ENCODE data around the gene DNAJB7. TPM values are rescaled to one million over a fixed set of nuclear protein-coding genes. Genes with fewer than 3 reads are reported as not detected.

Gene DNAJB7
- total and polyA plus RNA-seq, 2 of the 13 experiments (the other 11 are each of a cell fraction or from before 2014, with no cell fraction given): not detected

DNA sequence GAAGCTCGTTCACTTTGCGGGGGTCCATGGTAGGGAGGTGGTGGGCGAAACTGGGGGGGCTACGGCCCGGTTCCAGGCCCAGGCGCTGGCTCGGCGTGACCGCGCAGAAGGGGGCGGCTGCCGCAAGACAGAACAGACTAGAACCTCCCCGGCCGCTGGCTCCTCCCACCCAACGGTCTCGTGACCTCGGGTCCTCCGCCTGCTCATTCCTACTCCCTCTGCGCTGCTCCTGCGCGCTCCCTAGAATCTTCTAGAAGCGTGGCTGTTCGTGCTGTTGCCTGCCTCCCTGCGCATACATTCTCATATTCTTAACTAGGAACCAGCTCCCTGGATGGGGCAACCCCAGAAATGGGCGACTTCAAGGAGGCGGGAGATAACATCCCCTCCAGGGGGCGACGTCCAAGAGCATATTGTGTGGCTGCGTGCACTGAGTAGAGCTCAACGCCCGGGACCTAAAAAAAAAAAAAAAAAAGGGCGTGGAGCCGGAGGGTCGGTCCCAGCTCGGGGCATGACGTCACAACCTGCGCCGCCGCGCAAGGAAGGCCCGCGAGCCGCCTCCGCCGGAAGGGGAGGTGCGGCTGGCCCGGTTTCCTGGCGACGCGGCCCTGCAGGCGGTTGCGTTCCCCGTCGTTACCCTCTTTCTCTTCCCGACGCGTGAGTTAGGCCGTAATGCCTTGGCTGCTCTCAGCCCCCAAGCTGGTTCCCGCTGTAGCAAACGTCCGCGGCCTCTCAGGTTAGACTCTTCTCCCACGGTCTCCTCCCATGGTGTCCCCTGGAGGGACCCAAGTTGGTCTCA lies 5.2 kb downstream of the DNAJB7 start, which contains the start of the genes ST13 and XPNPEP3 (continued):
- TF ChIP-seq, protein P1, sequence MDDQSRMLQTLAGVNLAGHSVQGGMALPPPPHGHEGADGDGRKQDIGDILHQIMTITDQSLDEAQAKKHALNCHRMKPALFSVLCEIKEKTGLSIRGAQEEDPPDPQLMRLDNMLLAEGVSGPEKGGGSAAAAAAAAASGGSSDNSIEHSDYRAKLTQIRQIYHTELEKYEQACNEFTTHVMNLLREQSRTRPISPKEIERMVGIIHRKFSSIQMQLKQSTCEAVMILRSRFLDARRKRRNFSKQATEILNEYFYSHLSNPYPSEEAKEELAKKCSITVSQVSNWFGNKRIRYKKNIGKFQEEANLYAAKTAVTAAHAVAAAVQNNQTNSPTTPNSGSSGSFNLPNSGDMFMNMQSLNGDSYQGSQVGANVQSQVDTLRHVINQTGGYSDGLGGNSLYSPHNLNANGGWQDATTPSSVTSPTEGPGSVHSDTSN (CRISPR knock-in tag; IDR thresholded peaks at IDR 0.05; ENCODE audit: borderline replicate concordance): no peak
- TF ChIP-seq THAP8 (CRISPR knock-in tag; IDR thresholded peaks at IDR 0.05; ENCODE audit: borderline replicate concordance) (no peak), FIP1L1 (IDR thresholded peaks at IDR 0.05; ENCODE audit: borderline replicate concordance, insufficient read depth, low read depth, low read length) (no peak), ZNF501 (CRISPR knock-in tag; IDR thresholded peaks at IDR 0.05) (peak; percentile 99), ZBTB38 (CRISPR knock-in tag; IDR thresholded peaks at IDR 0.05) (no peak; the same call in none of the 2 replicates), ZFX (CRISPR knock-in tag; IDR thresholded peaks at IDR 0.05; ENCODE audit: low read depth) (peak; percentile 97), MXD3 (CRISPR knock-in tag; IDR thresholded peaks at IDR 0.05) (peak; percentile 66; the same call in 1 of the 2 replicates), ZNF484 (CRISPR knock-in tag; IDR thresholded peaks at IDR 0.05; ENCODE audit: borderline replicate concordance, low read depth) (peak; percentile 88; the same call in 1 of the 2 replicates), ZNF362 (CRISPR knock-in tag; IDR thresholded peaks at IDR 0.05; ENCODE audit: borderline replicate concordance) (peak; percentile 100), ISL2 (CRISPR knock-in tag; IDR thresholded peaks at IDR 0.05) (peak; percentile 40; the same call in 1 of the 2 replicates), NFKB2 (CRISPR knock-in tag; IDR thresholded peaks at IDR 0.05; ENCODE audit: borderline replicate concordance) (peak; percentile 83; the same call in 1 of the 2 replicates), MAFK (conservative IDR thresholded peaks at IDR 0.05 in 1 of 2, IDR thresholded peaks at IDR 0.05 in 1 of 2; ENCODE audit: low read length in 2 of 2) (no peak), ZNF335 (CRISPR knock-in tag; IDR thresholded peaks at IDR 0.05) (peak; percentile 100), HMGXB3 (CRISPR knock-in tag; IDR thresholded peaks at IDR 0.05; ENCODE audit: borderline replicate concordance) (peak; percentile 47; the same call in 1 of the 2 replicates), KAT7 (CRISPR knock-in tag; IDR thresholded peaks at IDR 0.05; ENCODE audit: borderline replicate concordance) (peak; percentile 82; the same call in 1 of the 2 replicates), KDM4B (CRISPR knock-in tag; IDR thresholded peaks at IDR 0.05) (peak; percentile 42; the same call in 1 of the 2 replicates), ZBTB7B (CRISPR knock-in tag; IDR thresholded peaks at IDR 0.05) (peak; percentile 81; the same call in 1 of the 2 replicates), YEATS4 (CRISPR knock-in tag; IDR thresholded peaks at IDR 0.05; ENCODE audit: borderline replicate concordance) (peak; percentile 93), ZFP41 (CRISPR knock-in tag; IDR thresholded peaks at IDR 0.05; ENCODE audit: borderline replicate concordance) (peak; percentile 72; the same call in 1 of the 2 replicates)

Measured in HepG2 (cell line).